ENCODE measurements around the gene LANCL1.

GRCh38 chr2:210523650-210524289, 47.2 kb upstream of the LANCL1 start:
- no peak for TF ChIP-seq CTCF (IDR thresholded peaks at IDR 0.05)
- no peak for TF ChIP-seq POLR2A (IDR thresholded peaks at IDR 0.05)
